GM12873 (cell line): ENCODE data around the gene TMEM272.

Source experiments
- CTCF ChIP-seq: IDR thresholded peaks from 2 replicates; pipeline ENCODE4 v1.5.1; 2012; ENCODE audit warnings: low read depth, mild to moderate bottlenecking, moderate library complexity, low read length, control low read depth; ENCODE audit not compliant: insufficient read depth; ENCODE audit errors: missing control alignments

Gene TMEM272

GRCh38 chr13:51782026-51782710 is 62.8 kb downstream of the TMEM272 start:
- no peak for TF ChIP-seq CTCF

- TF ChIP-seq CTCF: peak; percentile 50
Measured at GRCh38 chr13:51781246-51782022, 63.5 kb downstream of the TMEM272 start.

- TF ChIP-seq CTCF: no peak
Measured at GRCh38 chr13:51780099-51780498, 64.9 kb downstream of the TMEM272 start.

GRCh38 chr13:51778392-51778791 is 66.6 kb downstream of the TMEM272 start:
- no peak for TF ChIP-seq CTCF

GRCh38 chr13:51777921-51778320 is 67.1 kb downstream of the TMEM272 start:
- no peak for TF ChIP-seq CTCF

- no peak for TF ChIP-seq CTCF
Measured at GRCh38 chr13:51776179-51776578, 68.8 kb downstream of the TMEM272 start.

GRCh38 chr13:51773515-51773914 is 71.5 kb downstream of the TMEM272 start:
- no peak for TF ChIP-seq CTCF
